Umbilical cord (tissue), 2 donors: ENCODE measurements around the gene NABP1. TPM values are rescaled to one million over a fixed set of nuclear protein-coding genes. Genes with fewer than 3 reads are reported as not detected.

Experiments
- DNase-seq: peaks from one replicate; pipeline ENCODE4 v3.0.0-alpha.2; 2015; ENCODE audit warnings: low spot score
- total RNA-seq: library from RNA; depleted of rRNA; stranded (reverse); fragments of >200 nt; gene quantifications from one replicate; pipeline ENCODE4 v1.2.3, GENCODE V29; 2014; ENCODE audit warnings: low replicate concordance; ENCODE audit not compliant: insufficient read depth

Gene NABP1
- total RNA-seq, 1 donor from 2014 or later: 32.0 TPM

DNA sequence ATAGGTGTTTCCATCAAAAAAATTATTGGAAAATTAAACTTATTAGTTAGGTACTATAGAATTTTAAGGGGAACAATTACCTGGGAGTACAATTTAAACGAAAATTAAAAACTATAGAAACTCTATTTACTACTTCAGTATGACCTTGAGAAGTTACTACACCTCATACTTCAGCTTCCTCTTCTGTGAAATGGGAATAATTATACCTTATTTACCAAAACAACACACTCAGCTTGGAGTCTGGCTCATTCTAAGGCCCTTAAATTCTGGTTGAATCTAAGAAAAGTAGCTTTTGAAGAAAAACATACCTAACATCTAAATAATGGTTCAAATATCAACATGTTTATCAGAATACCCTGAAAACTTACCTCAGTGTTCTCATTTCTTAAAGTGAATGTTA, 2.7 kb downstream of the NABP1 start:
- no peak for DNase-seq

DNA sequence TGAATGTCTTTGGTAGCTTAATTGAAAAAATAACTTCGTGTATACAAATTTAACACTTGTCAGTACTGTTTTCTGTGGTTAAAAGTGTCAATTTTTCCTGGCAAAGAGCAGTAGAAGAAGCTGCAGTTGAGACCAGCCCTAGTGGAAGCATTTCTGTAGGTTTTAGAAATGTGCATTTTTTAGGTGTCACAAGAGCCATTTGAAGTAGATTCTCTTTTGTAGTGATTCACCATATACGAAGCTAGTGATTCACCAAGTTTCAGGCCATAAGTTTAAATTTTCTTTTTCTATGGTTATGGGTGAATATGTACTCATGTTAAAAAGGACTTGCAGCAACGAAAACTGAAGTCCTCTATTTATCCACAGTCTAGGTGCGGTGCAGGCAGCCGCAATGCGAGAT, 4.2 kb downstream of the NABP1 start:
- no peak for DNase-seq

DNA sequence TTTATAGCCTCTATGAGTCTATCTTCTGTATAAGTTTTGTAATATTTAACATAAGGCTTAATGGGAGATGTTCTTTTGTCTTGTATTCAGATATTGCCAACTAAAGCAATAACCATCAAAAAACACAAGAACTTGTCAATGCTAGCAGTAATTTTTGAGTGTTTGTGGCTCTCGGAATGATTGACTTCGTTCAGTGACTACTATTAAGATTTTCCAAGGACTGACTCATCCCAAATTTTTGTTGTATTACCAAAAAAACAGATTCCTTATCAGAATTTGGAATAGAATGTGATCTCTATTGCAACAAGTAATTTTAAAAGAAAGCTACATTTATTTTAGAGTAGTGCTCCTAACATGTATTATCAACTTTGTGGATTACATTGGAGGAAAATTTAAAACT, 8.1 kb downstream of the NABP1 start:
- no peak for DNase-seq

DNA sequence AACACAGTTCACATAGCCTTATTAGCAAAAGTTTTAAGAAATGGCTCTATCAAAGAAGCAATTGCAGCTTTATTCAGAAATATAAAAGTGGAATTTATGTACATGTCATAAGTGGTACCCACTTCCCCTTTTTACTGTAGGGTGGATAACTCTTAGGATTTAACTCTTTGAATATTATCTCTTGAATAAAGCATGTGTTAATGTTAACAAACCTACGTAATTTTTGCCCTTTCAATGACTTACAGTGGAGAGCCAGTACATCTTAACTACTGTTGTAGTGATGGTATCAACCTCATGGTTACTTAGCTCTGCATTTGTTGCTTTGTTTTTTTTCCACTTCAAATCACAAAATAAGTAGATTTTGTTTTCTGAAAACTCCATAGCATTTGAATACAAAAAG, 8.8 kb downstream of the NABP1 start:
- DNase-seq: no peak

DNA sequence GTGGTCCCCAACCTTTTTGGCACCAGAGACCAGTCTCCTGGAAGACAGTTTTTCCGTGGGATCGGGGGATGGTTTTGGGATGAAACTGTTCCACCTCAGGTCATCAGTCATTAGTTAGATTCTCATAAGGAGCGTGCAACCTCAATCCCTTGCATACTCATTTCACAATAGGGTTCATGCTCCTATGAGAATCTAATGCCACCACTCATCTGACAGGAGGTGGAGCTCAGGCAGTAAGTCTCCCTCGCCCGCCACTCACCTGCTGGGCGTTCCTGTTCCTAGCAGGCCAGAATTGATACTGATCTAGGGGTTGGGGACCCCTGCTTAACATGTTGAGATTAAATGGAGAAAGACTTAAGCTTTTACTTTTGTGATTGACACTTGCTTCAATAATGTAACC, 9.9 kb downstream of the NABP1 start:
- no peak for DNase-seq

DNA sequence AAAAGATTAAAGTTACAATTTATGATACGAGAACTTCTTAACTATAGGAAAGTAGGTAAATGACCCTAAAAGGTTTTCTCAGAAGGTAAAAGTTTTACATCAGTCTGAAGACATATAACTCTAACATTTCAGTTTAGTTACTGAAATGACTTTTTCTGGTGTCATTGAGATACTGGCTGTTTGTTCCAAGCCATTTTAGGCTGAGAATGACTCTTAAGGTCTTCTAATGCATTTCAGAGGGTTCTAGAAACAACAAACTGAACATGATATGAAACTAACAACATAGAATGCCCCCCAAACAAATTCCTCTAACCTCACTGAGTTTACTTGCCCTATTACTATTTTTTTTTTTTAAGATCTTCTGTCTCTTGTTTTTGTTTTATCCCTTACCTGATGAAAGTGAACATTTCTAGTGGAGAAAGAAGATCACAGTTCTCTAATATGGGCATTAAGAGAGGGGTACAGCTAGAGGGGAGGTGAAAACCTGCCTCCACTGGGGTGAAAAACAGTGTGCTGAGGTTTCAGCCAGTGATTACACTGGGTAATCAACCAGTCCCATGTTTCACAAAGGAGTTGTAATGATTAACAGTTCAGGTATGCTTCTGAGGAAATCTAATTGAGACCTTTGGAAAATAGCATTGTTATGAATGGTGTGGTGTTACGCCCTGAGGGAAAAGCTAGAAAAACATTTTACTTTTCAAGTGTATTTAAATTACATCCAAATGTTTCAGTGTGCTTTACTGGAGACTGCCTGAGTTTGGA, 11.2 kb downstream of the NABP1 start:
- DNase-seq: no peak

DNA sequence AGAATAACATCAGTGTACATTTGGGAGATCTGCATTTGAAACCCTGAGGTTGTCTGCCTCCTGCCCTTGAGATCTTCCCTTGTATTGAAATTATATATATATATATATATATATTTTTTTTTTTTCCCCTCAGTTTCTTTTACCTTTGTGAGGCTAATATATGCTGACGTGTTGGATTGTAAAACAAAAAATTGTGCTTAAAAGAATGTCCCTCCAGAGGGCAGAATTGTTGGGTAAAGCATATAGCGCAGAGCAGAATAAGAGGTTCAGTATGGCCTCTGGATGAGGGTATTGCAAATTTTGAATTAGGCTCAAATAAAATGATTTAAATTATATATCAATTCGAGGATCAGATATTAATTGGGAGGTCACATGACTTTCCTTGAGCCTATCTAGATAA, 12.4 kb downstream of the NABP1 start:
- no peak for DNase-seq

DNA sequence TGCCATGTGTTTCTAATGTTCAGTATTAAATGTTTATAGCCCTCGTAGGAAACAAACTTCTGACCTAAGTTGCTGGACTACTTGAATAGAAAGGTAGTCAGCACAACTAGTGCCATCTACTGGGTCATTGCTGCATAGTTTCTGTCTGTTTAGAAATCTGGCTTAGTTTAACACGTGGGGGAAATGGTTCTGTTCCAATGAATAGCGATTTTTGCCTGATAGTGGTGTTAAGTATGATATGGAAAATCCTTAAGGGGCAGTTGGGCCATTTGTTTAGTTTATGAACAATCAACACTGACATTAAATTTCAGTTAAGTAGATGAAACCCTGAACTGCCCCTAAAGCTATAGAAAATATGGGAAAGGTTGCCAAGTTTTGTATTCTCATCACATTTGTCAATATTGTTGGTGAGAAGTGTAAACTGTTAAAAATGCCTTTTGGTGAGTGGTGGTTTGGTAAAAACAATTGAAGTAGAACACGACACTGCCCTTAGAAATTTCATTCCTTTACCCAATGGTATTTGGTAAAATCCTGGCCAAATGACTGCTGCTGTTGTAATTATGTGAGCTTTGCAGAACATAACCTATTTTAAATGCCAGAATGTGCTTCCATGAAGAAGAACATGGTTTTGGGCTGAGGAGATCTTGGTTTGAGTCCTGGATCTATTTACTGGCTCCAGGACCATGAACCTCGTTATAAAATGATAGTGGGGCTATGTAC, 13.2 kb downstream of the NABP1 start:
- DNase-seq: peak; percentile 79

DNA sequence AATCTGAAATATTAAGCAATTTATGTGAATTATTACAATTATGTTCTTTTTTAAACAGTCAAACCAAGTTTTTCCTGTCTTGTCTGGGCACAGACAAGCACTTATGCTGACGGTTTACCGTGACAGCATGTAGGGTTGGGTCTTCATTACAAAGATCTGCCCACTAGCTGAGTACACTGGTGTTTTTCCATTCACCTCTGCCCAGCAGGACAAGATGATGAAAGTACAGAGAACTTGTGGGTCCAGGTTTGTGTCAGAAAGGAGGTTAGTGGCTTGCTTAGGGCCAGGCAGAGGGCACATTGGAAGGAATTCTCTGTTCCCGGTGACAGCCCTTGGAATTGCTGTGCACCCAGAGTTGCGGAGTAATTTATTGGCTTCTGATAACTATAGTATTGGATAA, 14.0 kb downstream of the NABP1 start:
- DNase-seq: no peak

DNA sequence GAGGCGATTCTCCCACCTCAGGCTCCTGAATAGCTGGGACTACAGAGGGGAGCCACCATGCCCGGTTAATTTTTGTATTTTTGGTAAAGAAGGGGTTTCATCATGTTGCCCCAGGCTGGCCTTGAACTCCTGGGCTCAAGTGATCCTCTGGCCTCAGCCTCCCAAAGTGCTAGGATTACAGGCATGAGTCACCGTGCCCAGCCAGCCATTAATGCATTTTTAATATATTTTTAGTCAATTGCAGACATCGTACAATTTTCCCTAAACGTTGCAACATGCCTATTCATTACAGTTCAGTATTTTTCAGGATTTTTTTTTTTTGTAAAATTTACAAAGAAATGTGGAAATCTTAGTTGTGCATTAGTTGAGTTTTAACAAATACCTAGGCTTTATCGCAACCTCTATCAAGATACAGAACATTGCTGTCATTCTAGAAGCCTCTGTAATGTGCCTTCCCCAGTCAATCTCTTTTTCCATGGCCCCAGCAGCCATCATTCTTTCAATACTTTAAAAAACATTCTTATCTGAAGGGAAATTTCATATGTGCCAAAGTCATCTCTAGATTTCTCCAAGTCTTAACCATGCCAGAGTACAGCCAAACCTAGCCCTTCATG, 14.7 kb downstream of the NABP1 start:
- no peak for DNase-seq

DNA sequence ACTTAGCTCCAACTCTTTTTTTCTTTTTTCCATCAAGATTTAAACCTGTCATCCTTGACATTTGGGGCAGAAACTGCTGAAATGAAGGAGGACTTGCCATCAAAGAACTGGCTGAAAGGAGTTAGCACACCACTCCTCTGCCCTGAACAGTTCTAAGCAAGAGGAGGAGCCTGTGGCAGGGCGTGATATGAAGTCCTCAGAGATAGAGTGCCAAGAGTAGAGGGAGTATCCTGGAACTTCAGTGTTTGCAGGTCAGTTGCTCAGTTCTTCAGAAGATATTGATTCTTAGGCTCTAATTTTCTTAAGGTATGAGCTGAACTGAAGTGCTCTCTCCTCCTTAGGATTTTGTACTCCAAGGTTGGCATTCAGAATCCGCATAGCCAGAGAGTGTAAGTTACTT, 15.2 kb downstream of the NABP1 start:
- no peak for DNase-seq

DNA sequence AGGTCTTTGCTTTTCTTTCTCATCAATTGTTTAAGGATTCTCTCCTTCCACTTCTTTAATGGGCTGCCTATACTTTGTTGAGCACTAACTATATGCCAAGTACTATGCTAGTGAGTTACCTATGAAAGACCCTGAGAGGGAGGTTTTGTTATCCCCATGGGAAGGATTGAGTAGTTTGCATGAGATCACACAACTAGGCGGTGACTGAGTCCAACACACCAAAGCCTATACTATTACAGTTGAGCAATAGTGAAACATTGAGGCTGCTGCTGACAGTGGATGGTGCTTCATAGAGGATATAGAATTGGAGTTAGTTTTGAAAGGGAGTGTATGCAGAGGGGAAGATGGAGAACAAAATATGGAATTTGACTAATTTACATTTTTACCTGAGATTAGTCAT, 15.8 kb downstream of the NABP1 start:
- DNase-seq: no peak

DNA sequence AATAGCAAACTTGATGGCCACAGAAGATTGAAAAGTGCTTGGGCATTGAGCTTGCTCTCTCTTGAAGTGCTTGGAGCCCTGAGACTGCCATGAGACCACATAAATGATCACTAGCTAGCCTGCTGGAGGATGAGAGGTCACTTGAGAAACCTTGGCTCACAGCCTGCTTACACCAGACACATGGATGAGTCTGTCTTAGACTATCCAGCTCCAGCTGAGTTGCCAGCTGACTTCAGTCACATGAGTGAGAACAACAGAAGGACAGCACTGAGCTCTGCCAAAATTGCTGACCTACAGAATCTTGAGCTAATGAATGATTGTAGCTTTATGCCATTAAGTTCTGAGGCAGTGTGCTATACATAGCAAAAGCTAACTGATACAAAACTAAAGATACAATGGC, 18.1 kb downstream of the NABP1 start:
- DNase-seq: peak; percentile 69

DNA sequence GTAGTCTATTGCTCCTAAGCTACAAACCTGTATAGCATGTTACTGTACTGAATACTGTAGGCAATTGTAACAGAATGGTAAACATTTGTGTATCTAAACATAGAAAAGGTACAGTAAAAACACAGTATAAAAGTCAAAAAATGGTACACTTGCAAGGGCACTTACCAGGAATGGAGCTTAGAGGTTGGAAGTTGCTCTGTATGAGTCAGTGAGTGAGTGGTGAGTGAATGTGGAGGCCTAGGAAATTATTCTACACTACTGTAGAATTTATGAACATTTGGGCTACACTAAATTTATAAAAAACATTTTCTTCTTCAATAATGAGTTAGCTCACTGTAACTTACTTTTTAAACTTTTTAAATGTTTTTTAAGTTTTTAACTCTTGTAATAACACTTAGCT, 19.0 kb downstream of the NABP1 start:
- no peak for DNase-seq

DNA sequence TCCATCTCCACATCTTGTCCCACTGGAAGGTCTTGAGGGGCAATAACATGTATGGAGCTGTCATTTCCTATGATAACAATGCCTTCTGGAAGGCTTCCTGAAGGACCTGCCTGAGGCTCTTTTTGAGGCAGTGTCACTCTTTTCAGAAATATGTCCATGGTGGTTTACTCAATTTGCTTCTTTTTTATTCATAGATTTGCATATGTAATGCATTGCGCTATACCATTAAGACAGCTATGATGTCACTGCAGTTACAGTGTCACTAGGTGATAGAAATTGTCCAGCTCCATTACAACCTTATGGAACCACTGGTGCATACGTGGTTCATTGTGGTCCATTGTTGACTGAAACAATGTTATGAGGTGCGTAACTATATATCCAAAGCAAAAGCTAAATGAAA, 19.9 kb downstream of the NABP1 start:
- no peak for DNase-seq

DNA sequence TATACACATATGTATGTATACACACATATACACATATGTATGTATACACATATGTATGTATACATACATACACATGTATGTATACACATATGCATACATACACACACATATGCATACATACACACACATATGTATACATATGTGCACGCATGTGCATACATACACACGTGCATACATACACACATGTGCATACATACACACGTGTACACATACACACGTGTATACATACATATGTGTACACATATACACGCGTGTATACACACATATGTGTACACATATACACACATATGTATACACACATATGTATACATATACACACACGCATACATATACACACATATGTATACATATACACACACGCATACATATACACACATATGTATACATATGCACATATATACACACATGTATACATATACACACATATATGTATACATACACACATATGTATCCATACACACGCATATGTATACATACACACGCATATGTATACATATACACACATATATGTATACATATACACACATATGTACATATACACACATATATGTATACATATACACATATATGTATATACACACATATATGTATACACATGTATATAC, 21.5 kb downstream of the NABP1 start:
- no peak for DNase-seq

DNA sequence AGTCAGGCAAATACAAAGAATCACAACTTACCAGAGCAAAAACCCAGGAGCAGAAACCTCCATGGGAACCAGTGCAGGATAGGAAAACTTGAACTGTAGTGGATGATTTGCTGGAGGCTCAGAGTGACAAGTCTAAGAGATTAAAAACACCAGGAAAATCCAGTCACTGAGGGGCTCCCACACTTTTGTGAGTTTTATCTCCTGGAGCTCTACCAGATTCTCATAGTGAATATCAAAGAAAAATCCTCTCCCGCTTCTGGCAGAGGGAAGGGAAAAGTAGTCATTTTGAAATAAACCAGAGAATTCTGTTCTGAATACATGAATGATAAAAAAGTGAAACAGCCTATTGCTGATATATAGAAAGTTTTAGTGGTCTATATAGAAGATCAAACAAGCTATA, 23.1 kb downstream of the NABP1 start:
- peak; percentile 97 for DNase-seq

DNA sequence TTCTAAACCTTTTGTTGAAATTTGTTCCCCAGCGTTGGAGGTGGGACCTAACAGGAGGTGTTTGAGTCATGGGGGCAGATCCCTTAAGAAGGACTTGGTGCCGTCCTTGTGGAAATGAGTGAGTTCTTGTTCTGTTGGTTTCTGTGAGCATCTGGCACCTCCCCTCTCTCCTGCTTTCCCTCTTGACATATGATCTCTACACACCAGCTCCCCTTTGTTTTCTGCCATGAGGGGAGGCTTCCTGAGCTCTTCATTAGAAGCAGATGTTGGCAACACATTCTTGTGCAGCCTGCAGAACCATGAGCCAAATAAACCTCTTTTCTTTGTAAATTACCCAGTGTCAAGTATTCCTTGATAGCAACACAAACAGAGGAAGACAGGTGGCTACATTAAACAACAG, 23.8 kb downstream of the NABP1 start:
- DNase-seq: no peak

DNA sequence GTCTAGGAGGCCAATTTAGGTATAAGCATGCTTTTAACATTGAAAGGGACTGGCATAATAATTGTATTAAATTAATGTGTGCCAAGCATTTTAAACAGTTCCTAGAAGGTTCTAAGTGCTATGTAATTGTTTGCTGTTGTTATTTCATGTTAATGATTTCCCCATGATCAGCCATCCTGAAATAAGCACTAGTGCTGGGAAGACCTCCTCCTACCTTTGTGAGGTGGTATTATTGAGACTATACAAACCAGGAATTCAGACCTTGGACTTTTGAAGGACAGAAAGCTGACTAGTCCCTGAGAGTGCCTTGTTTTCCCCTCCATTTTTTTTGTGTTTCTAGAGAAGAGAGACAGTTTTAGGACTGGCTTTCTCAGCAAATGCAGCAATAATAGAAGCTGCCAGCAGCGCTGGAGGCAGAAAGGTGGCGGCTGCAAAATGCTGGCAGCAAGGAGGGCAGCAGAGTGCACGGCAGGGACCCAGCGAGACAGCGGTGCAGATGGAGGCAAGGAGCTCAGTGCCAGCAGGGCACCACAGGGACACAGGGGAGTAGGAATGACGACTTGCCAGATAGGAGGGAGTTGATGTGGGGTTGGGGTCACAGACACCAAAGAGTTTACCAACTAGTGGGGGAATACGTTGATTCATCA, 25.3 kb downstream of the NABP1 start:
- no peak for DNase-seq

DNA sequence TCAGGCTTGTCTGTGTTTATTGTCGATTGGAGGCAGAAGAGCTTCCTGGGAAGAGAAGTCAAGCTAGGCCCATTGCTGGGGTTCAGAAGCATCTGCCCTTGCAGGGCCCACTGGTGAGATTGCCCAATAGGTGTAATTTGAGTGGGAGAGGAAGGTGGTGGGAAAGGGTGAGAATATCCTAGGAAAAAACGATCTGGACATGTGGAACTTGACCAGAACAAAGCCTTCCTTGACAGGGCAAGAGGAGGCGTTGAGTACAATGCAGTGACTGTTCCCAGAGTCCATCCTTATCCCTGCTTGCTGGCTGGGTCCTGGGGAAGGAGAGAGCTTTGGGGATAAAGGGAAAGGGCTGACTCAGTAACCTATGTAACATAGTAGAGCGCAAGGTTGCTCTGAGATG, 27.1 kb downstream of the NABP1 start:
- DNase-seq: no peak

DNA sequence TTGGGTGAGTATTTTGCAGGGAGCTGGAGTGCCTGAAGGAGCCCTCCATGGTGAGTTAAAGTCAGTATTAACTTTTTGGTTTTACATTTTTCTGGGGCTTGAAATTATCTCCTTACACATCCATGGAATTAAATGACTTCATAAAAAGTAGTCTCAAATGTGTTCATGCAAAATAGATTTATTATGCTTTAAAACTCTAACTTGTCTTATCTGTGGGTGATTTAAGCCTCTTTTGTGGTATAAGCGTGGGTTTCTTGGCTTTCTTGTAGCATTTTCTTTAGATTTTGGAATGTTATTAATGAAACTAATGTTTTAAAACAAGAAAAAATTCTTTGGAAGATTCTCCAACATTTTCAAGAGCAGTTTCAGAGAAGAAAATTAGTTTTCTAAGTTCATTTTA, 27.8 kb downstream of the NABP1 start:
- peak; percentile 65 for DNase-seq

DNA sequence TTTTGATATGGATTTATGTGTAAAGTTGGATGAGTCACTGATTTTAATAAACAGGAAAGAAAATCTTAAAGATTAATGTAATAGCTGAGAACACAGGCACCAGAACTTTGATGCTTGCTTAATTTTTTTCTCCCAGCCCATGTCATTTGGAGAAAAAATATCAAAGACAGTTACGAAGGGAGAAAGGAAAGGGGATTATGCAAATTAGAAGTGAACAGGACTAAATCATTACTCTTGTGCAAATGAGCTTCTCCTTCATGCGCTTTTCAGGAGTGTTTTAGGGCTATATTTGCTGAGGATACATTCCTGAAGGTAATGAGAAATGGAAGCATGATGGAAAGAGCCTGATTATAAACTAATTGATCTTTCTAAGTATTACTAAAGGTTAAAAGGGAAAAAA, 28.9 kb downstream of the NABP1 start:
- no peak for DNase-seq
